H1 (cell line): ENCODE data around the gene EZH2. TPM values are rescaled to one million over a fixed set of nuclear protein-coding genes. Genes with fewer than 3 reads are reported as not detected.

ENCODE experiments used
- CTCF ChIA-PET: fragments of 300-600 bp; sonication (Branson Sonifier 250); formaldehyde crosslinking; loops from one replicate; lab custom pipeline; 2021; ENCODE audit not compliant: partially characterized antibody; lab: Charles Lee
- POLR2A ChIA-PET: fragments of 300-600 bp; sonication (Branson Sonifier 250); formaldehyde crosslinking; loops from one replicate; lab custom pipeline; 2021; ENCODE audit warnings: inconsistent platforms; ENCODE audit not compliant: partially characterized antibody; lab: Charles Lee
- DNase-seq, 2 experiments: peaks; one replicate each; pipeline versions ENCODE4 v3.0.0 to v3.0.0-alpha.2; 2010 to 2022; ENCODE audit warnings: low spot score in 2 of 2, low read depth in 1 of 2, mixed read lengths in 1 of 2
- FAIRE-seq: peaks from 2 replicates; lab custom pipeline; 2011; peaks lifted over from hg19 to GRCh38; lab: Jason Lieb, UNC
- H2AFZ ChIP-seq: 2 replicates; pipeline ENCODE4 v1.8.1; 2012; ENCODE audit warnings: low read length, inconsistent platforms
- H2AK5ac ChIP-seq: 2 replicates; pipeline ENCODE4 v1.6.1; 2013; ENCODE audit warnings: low read depth, low read length
- H2BK120ac ChIP-seq: replicated peaks from 2 replicates; pipeline ENCODE3; 2013; ENCODE audit warnings: low read depth, low read length, inconsistent platforms
- H2BK12ac ChIP-seq: 2 replicates; pipeline ENCODE4 v1.6.1; 2013; ENCODE audit warnings: low read depth, low read length
- H2BK15ac ChIP-seq: 2 replicates; pipeline ENCODE4 v1.6.1; 2013; ENCODE audit warnings: low read length
- H2BK20ac ChIP-seq: 2 replicates; pipeline ENCODE4 v1.6.1; 2013; ENCODE audit warnings: low read length
- H2BK5ac ChIP-seq: 2 replicates; pipeline ENCODE4 v1.6.1; 2013; ENCODE audit warnings: low read depth, low read length
- H3K14ac ChIP-seq: 2 replicates; pipeline ENCODE4 v1.6.1; 2013; ENCODE audit warnings: inconsistent platforms; ENCODE audit not compliant: insufficient read length
- H3K18ac ChIP-seq: 2 replicates; pipeline ENCODE4 v1.6.1; 2013; ENCODE audit warnings: low read length; ENCODE audit errors: extremely low read depth
- H3K23ac ChIP-seq: 2 replicates; pipeline ENCODE4 v1.6.1; 2013; ENCODE audit warnings: inconsistent platforms; ENCODE audit not compliant: insufficient read length
- H3K23me2 ChIP-seq: 2 replicates; pipeline ENCODE4 v1.6.1; 2013; ENCODE audit warnings: low read depth, low read length
- H3K27ac ChIP-seq: 2 replicates; pipeline ENCODE4 v1.6.1; 2011; ENCODE audit warnings: low read depth, low read length, inconsistent platforms
- H3K27me3 ChIP-seq, 4 experiments: replicated peaks in 1 of 4; 1 replicate in 1 of 4; 2 replicates in 3 of 4; pipeline versions ENCODE4 v1.6.1 to v1.8.1; 2011 to 2013; ENCODE audit warnings: low read length in 3 of 4, mild to moderate bottlenecking in 3 of 4, inconsistent platforms in 2 of 4, mixed read lengths in 2 of 4, moderate library complexity in 1 of 4; ENCODE audit not compliant: control insufficient read depth in 3 of 4, insufficient read depth in 3 of 4; ENCODE audit errors: extremely low read depth in 1 of 4
- H3K36me3 ChIP-seq, 4 experiments: 2 replicates each; pipeline versions ENCODE4 v1.6.1 to v1.8.1; 2011 to 2013; ENCODE audit warnings: mild to moderate bottlenecking in 4 of 4, low read length in 3 of 4, moderate library complexity in 2 of 4, control low read depth in 1 of 4, inconsistent platforms in 1 of 4; ENCODE audit not compliant: insufficient read depth in 4 of 4, control insufficient read depth in 2 of 4
- H3K4ac ChIP-seq: replicated peaks from 2 replicates; pipeline ENCODE3; 2013; ENCODE audit warnings: low read length, low read depth, mixed read lengths, inconsistent platforms; ENCODE audit not compliant: insufficient read length
- H3K4me1 ChIP-seq, 4 experiments: replicated peaks in 1 of 4; 1 replicate in 1 of 4; 2 replicates in 3 of 4; pipeline versions ENCODE4 v1.6.1 to v1.8.1; 2011 to 2013; ENCODE audit warnings: low read length in 3 of 4, inconsistent platforms in 2 of 4, mixed read lengths in 1 of 4; ENCODE audit not compliant: insufficient read depth in 4 of 4, control insufficient read depth in 3 of 4
- H3K4me2 ChIP-seq, 2 experiments: 2 replicates each; pipeline versions ENCODE4 v1.6.1 to v1.8.1; 2011 to 2013; ENCODE audit warnings: low read depth in 2 of 2, low read length in 2 of 2, control low read depth in 1 of 2, inconsistent platforms in 1 of 2, mild to moderate bottlenecking in 1 of 2; ENCODE audit not compliant: insufficient read depth in 1 of 2
- H3K4me3 ChIP-seq, 4 experiments: fragments of 200-600, 300-600 bp in 1 of 4; sonication (generic), shearing (Covaris generic), sonication (Bioruptor Twin) in 1 of 4; 2 replicates each; pipeline versions ENCODE4 v1.5.1 to v1.8.1; 2011 to 2016; ENCODE audit warnings: low read length in 4 of 4, low read depth in 3 of 4, control low read depth in 2 of 4, inconsistent platforms in 2 of 4, mild to moderate bottlenecking in 2 of 4, mixed read lengths in 1 of 4, moderate library complexity in 1 of 4; ENCODE audit not compliant: insufficient read depth in 2 of 4; ENCODE audit errors: extremely low read depth in 1 of 4
- H3K56ac ChIP-seq: replicated peaks from 2 replicates; pipeline ENCODE3; 2013; ENCODE audit warnings: low read depth, mild to moderate bottlenecking, mixed read lengths, low read length, inconsistent platforms; ENCODE audit not compliant: insufficient read length
- H3K79me1 ChIP-seq: 2 replicates; pipeline ENCODE4 v1.6.1; 2013; ENCODE audit warnings: low read depth, low read length, control low read depth
- H3K79me2 ChIP-seq, 2 experiments: 2 replicates each; pipeline versions ENCODE4 v1.6.1 to v1.8.1; 2012 to 2013; ENCODE audit warnings: low read length in 2 of 2, mild to moderate bottlenecking in 2 of 2, inconsistent platforms in 1 of 2; ENCODE audit not compliant: insufficient read depth in 2 of 2, control insufficient read depth in 1 of 2
- H3K9ac ChIP-seq, 4 experiments: replicated peaks in 1 of 4; 1 replicate in 1 of 4; 2 replicates in 3 of 4; pipeline versions ENCODE4 v1.6.1 to v1.8.1; 2011 to 2013; ENCODE audit warnings: low read depth in 3 of 4, low read length in 3 of 4, control low read depth in 2 of 4, mild to moderate bottlenecking in 2 of 4, moderate library complexity in 2 of 4, inconsistent platforms in 1 of 4; ENCODE audit errors: extremely low read depth in 1 of 4
- H3K9me3 ChIP-seq, 2 experiments: 2 replicates each; pipeline versions ENCODE4 v1.6.1 to v1.8.1; 2012 to 2013; ENCODE audit warnings: mild to moderate bottlenecking in 2 of 2, moderate library complexity in 2 of 2, control low read depth in 1 of 2, inconsistent platforms in 1 of 2, low read depth in 1 of 2, low read length in 1 of 2, mixed read lengths in 1 of 2; ENCODE audit not compliant: insufficient read depth in 2 of 2
- H4K20me1 ChIP-seq, 2 experiments: replicated peaks in 1 of 2; 2 replicates each; pipeline versions ENCODE3 to v1.8.1; 2011 to 2013; ENCODE audit warnings: inconsistent platforms in 2 of 2, low read length in 2 of 2, mild to moderate bottlenecking in 1 of 2; ENCODE audit not compliant: insufficient read depth in 2 of 2, control insufficient read depth in 1 of 2
- H4K5ac ChIP-seq: 2 replicates; pipeline ENCODE4 v1.6.1; 2013; ENCODE audit warnings: low read length, low read depth, mixed read lengths, inconsistent platforms; ENCODE audit not compliant: insufficient read length
- H4K8ac ChIP-seq: 2 replicates; pipeline ENCODE4 v1.8.0; 2013; ENCODE audit warnings: mild to moderate bottlenecking, moderate library complexity, low read length, inconsistent platforms; ENCODE audit not compliant: insufficient read depth; ENCODE audit errors: extremely low read depth
- H4K91ac ChIP-seq: replicated peaks from 2 replicates; pipeline ENCODE3; 2013; ENCODE audit warnings: low read length, mixed read lengths, inconsistent platforms; ENCODE audit not compliant: insufficient read length
- SIN3A ChIP-seq, 2 experiments: IDR thresholded peaks in 1 of 2; conservative IDR thresholded peaks in 1 of 2; 2 replicates each; pipeline ENCODE4 v1.6.1; 2011 to 2012; ENCODE audit warnings: low read length in 2 of 2, improper control_type of control experiment in 1 of 2, low read depth in 1 of 2, mild to moderate bottlenecking in 1 of 2
- polyA plus RNA-seq, 7 experiments: library from polyadenylated mRNA; depleted of rRNA in 3 of 7; stranded (reverse) in 5 of 7; unstranded in 2 of 7; fragments of >200 nt in 5 of 7; fragments of 200-250 nt in 2 of 7; gene quantifications; 1 replicate in 5 of 7; 2 replicates in 1 of 7; 4 replicates in 1 of 7; pipeline versions ENCODE4 v1.2.1 to v1.2.3, GENCODE V29; 2011 to 2013; ENCODE audit warnings: missing spikeins in 2 of 7, mixed read lengths in 2 of 7
- total RNA-seq: library from RNA; stranded (reverse); fragmentation: NEBNext Ultra II Directional; extraction: Animal tissue kit (Norgen Biotek cat#: 25700); gene quantifications from 2 replicates; pipeline ENCODE4 v1.2.1, GENCODE V29; 2021

Gene EZH2
- total and polyA plus RNA-seq, 2 of the 8 experiments (the other 6 are each of a cell fraction or from before 2014, with no cell fraction given), result 28.9 to 49.0 TPM

DNA sequence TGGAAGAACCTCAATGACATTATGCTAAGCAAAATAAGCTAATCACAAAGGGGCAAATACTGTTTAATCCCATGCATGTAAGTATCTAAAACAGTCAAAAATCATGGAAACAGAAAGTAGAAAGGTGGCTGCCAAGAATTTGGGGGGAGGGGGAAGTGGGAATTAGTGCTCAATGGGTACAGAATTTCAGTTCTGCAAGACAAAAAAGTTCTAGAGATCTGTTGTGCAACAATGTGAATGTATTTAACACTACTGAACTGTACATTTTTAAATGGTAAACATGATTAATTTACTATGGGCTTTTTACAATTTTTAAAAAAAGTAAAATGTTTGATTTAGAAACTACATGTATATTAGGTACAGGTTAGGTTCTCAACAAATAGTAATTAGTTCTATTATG, 11.9 kb downstream of the EZH2 start:
- H3K14ac ChIP-seq, result no peak overlapping the region
- no peak overlapping the region for H4K5ac ChIP-seq
- 0 out of 2 replicates have a peak, but pooled peaks cover 2% of the 10 kb centered on the region for H3K79me1 ChIP-seq
- no peak overlapping the region for H3K4me2 ChIP-seq
- no peak overlapping the region for H4K91ac ChIP-seq
- no peak overlapping the region for H2BK12ac ChIP-seq
- no peak overlapping the region for H3K4me3 ChIP-seq
- ChIA-PET CTCF (interaction anchor here (1.1 to 1.5 kb wide), 2 partner anchors 16 to 34 kb away, joined by 3 to 7 read pairs; no protein-coding TSS in a partner anchor), POLR2A (interaction anchor here (0.8 to 1.0 kb wide), 2 partner anchors 11 to 58 kb away, joined by 3 read pairs; no protein-coding TSS in a partner anchor)
- H2AK5ac ChIP-seq, result no peak overlapping the region
- no peak overlapping the region for H2AFZ ChIP-seq
- H2BK20ac ChIP-seq, result no peak overlapping the region
- no peaks in the 10 kb centered on the region for H3K4me1 ChIP-seq
- peaks cover 2 to 7% of the 10 kb centered on the region in 2 experiments for H4K20me1 ChIP-seq
- no peak overlapping the region for H3K4ac ChIP-seq
- H3K9ac ChIP-seq, result no peak overlapping the region
- FAIRE-seq (no peak), DNase-seq (no peak)
- no peaks in the 10 kb centered on the region; a peak in 1 of 8 replicates for H3K36me3 ChIP-seq
- no peak overlapping the region for H2BK15ac ChIP-seq
- no peak overlapping the region for H3K56ac ChIP-seq
- no peak overlapping the region for H2BK120ac ChIP-seq
- no peak overlapping the region for H3K27ac ChIP-seq
- no peaks in the 10 kb centered on the region for H3K27me3 ChIP-seq
- no peak overlapping the region for H3K18ac ChIP-seq
- no peak overlapping the region for H4K8ac ChIP-seq
- H3K79me2 ChIP-seq, result peaks cover 14 to 100% of the 10 kb centered on the region in 2 experiments
- no peak overlapping the region for H3K23ac ChIP-seq
- H3K9me3 ChIP-seq, result peaks cover 0 to 9% of the 10 kb centered on the region in 2 experiments; a peak in 1 of 4 replicates
- no peak overlapping the region for H2BK5ac ChIP-seq
- no peaks in the 10 kb centered on the region for H3K23me2 ChIP-seq
- no peak for TF ChIP-seq SIN3A (conservative IDR thresholded peaks at IDR 0.05 in 1 of 2, IDR thresholded peaks at IDR 0.05 in 1 of 2; ENCODE audit: low read depth in 1 of 2, low read length in 2 of 2)
